ENCODE data around the gene RNF166.
"Not testable (repeated sequence)": the region's sequence is repeated elsewhere in the genome, so short reads cannot be mapped to it uniquely, and the experiment has no call there.

RNF166 gene

DNA sequence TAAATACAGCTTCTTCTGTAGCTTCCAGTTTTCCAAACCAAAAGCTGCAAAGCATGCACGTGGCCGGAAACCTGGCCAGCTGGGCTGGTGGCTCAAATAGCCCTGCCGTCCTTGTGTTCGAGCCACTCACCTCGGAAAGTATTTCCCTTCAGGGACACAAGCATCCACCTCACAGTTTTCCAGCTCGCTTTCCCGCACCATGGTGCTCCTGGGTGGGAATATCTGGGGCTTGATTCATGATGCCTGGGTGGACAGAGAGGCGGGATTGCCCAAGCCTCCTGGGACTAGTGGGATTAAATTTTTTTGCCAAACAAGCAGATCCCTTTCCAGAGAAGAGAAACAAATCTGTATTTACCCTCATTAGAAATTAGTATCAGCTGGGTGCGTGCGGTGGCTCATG is 36.2 kb downstream of the RNF166 start:
- no peak for DNase-seq

DNA sequence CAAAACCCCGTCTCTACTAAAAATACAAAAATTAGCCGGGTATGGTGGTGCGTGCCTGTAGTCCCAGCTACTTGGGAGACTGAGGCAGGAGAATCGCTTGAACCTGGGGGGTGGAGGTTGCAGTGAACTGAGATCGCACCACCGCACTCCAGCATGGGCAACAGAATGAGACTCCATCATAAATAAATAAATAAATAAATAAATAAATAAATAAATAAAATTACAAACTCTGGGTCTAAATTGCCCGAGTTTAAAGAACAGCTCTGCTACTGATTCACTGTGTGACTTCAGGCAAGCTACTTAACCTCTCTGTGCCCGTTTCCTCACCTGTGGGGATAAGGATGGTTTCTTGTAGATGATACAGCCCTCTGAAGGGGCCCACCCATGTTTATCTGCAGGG is 36.7 kb downstream of the RNF166 start:
- not testable (repeated sequence) for DNase-seq

DNA sequence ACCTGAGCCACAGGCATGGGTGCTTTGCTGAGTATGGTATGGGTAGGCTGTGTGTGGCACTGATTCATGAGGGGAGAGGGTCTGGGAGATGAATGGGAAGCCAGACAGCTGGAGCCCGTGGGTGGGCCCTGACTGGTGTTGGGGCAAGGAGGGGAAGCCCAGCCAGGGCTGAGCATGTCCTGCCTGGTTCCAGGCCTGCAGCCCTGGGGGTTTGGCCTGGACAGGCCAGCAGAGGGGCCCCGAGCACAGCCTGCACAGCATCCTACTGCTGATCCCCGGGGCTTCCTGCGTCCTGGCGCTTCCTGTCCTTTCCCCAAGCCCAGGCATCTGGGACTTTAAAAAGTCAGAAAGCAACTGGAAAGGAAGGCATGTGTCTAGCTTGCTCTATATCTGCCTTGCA is 38.7 kb downstream of the RNF166 start:
- no peak for DNase-seq

DNA sequence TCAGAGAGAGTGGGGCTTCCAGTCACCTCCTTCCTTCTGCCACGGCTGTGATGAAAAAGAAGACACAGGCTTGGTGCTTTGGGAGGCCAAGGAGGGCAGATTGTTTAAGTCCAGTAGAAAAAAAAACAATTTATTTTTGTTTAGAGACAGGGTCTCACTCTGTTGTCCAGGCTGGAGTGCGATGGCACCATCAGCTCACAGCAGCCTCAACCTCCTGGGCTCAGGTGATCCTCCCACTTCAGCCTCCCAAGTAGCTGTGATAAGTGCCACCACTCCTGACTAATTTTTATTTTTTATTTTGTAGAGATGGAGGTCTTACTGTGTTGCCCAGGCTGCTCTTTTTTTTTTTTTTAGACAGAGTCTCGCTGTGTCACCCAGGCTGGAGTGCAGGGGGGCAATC is 40.6 kb downstream of the RNF166 start:
- no peak for DNase-seq

DNA sequence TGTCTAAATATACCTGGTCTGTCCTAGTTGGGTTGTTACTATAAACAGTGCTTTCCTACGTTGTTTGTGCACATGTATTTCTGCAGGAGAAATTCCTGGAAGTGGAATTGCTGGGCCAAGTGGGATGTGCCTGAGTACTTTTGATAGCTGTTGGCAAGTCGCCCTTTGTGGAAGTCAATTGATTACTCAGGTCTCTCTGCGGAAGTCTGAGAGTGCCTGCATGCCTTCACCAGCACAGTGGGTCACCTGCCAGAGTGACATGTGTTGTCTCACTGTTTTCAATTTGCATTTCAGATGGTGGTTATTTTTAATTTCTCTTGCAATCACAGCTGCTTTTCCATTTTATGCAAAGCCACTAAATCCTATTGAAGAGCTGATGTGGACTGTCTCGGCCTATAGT is 41.1 kb downstream of the RNF166 start:
- DNase-seq = no peak

DNA sequence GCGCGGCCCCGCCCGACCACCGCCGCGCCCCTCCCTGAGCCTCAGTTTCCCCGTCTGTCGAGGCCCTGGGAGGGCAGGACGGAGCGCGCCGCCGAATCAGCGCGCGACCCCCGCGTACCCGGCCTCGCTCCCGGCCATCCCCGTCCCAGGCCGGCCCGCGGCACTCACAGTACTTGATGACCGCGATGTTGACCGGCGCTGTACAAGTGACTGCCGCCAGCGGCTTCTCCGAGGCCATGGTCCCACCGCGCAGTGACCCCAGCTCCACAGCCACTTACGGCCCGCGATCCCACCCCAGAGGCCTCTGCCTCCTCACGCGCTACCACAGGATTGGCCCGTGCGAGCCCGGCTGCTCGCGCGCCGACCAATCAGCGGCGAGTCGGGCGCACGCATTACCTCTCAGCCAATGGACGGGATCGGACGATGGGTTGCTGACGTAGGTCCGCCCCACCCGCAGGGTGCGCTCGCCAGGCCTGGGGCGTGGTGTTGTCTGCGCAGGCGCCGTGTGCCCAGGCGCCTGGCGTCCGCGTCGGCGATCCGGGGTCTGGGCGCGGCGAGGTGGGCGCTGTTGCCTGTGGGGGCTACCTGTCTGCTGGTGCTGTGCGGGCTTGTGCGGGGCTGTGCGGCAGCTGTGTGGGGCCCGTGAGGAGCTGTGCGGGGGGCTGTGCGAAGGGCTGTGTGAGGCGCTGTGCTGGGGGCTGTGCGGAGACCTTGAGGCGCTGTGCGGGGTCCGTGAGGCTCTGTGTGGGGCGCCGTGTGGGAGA is 43.2 kb downstream of the RNF166 start, which contains the start of gene MVD:
Gene MVD (minus strand): TSS at position 249 of the 764 bp plus-strand sequence. CDS start 11 bp downstream, at position 238.
- peak; percentile 96 to 97 for DNase-seq

DNA sequence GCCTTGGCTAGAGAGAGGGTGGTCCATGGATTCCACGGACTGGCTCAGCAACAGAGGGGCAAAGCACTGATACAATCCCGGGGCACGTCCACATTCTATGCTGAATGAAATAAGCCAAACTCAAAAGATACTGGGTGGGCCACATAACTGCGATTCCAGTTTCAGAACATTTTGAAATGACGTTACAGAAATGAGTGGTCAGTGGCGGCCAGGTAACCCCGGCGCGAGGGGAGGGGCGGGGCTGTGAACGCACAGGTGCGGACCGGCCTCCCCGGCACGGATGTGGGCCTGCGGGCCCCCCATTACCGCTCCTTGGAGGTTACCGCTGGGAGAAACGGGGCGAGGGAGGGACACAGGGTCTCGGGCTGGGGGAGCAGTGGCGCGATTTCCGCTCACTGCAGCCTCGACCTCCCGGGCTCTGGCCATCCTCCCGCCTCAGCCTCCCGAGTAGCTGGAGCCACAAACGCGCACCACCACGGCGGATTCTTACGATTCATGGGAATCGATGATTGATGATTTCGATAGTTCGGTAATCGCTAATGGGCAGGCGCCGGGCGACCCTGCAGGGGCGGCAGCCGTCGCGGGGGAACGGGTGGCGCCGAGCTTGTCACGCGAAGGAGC is 43.9 kb downstream of the RNF166 start:
- no peak for DNase-seq

DNA sequence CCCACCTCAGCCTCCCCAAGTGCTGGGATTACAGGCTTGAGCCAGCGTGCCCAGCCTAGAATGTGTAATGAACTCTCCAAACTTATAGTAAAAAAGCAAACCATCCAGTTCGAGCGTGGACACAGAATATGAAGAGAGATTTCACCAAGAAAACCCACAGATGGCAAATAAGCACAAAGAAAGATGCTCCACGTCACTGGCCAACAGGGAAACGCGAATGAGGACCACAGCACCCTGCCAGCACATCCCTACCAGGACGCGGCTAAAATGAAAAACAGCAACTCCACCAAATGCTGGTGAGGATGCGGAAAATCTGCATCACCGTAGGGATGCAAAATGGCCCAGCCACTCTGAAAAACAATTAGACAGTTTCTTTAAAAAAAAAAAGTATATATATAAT is 44.7 kb downstream of the RNF166 start:
- DNase-seq = no peak

DNA sequence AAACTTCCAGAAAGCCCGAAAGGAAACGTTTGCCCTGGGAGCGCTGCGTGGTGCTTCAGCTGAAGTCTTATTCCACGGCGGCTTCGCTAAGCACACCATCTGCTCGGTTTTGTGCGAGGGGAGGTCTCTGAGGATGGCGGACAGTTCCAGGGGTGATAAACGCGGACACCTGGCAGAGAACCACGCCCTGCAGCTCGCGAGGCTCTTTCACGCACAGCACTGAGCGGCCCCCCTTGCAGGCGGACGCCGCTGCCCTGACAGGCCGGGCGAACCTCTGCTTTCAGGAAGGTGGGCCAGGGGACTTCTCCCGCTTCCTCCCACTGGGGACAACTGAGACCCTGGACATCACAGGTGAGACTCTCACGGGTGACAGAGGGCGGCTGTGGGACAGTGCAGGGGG is 47.0 kb downstream of the RNF166 start:
- DNase-seq = no peak

DNA sequence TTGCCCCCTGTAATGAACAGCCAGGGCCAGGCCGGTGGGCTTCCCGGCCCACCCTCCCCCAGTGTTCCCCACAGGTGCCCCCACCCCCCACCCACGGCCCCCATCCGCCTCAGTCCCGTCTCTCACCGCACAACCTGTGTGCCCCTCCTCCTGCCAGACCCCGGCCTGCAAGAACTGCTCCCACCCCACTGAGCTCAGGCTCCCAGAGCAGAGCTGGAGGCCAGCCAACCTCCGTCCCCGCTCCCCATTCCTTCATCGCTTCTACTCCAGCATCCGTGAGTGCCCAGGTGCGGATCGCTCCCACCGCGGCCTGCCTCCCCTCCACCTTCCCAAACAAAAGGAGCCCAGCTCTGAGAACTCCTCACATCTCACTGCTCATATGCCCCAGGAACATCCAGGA is 47.5 kb downstream of the RNF166 start:
- DNase-seq = no peak

DNA sequence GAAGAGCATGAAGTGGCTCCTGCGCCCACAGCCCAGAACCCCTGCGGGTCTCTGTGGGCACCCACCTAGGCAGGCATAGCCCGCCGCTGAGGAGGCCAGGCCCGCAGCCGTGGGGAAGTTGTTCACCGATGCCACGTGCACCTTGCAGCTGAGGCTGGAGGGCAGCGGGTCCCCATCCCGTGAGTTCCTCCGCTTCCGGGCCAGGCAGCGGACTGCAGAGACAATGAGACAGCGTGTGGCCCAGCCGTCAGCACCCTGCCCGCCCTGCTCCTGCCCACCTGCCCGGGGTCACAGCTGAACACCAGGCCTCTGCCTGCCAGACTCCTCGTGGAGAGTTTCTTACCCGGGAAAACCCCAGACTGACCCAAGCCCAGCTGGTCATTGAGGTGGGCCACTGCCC is 48.8 kb downstream of the RNF166 start:
- DNase-seq = no peak

DNA sequence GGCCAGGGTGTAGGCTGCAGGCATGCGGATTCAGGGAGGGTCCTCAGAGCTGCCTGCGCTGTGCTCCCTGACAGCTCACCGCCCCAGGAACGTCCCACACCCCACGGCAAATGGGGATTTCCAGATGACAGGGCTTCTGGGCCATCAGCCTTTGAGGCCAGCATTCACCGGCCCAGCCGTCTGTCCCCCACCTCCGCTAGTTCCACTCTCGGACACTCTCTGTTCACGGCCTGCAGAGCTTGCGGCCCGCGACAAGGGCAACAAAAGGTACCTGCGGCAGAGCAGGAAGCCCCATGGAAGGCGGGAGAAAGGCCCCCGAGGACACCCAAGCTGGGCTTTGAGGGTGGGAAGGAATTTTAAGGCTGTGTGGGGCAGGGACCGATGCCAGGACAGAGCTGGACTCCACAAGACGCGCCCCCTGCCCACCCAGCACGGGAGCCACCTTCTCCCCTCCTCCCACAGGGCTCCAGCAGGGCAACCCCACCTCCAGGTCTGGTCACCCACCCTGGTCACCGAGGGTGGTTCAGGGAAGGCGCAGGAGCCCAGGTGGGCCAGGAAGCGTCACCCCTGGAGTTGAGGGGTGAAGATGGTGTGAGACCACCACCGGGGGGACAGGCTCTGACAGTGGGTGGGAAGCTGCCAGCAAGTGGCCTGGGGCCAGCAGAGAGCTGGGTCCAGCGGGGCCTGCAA is 49.8 kb downstream of the RNF166 start:
- DNase-seq = no peak

DNA sequence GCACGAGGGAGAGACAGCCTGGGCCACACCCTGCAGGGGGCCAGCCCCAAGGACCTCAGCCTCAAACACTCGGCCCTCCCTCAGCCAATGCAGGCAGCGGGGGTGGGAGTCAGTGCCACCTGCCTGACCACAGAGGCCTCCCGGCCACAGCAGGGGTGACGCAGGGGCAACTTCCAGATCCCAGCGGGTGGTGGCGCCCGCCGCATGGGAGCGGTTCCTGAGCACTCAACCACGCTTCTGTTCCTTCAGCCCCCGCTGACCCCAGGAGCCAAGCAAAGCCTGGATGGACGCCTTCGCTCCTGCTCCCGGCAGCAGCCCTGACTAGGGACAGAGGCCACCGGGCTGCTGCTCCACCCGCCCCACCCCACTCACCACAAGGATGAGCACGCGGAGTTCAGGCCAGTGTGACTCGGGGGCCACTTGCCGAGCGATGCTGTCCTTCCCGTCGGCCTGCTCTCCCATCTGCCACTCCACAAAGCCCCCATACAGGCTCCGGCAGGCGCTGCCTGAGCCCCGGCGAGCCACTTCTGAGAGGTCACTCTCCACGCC is 50.4 kb downstream of the RNF166 start:
- DNase-seq = no peak

DNA sequence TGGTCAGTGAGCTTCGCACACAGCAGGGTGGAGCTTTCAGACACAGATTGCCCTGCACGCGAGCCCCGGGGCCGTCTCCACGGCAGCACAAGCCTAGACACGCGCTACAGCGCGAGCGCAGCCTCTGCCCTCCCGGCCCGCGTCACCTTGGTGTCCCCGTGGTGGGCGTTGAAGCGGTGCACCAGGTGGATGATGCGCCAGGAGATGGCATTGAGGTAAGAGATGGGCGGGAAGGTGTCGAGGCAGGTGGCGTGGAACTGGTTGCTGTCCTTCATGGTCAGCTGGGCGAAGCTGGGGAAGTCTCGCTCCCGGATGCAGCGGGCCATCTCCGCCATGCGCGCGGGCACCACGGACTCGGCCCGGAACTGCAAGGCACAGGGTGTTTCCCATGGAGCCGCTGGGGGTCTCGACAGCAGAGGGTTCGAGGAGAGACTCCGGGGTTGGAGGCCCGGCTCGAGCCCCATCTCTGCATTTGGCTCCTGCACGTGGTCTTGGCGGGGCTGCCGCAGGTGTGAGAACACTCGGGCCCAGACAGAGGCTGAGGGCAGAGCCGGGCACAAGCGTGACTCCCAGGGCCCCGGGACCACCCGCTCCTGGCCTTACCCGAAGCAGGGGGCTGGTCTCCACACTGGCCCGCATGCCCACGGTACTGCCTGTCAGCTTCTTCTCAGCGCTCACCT is 51.0 kb downstream of the RNF166 start:
- no peak for DNase-seq

DNA sequence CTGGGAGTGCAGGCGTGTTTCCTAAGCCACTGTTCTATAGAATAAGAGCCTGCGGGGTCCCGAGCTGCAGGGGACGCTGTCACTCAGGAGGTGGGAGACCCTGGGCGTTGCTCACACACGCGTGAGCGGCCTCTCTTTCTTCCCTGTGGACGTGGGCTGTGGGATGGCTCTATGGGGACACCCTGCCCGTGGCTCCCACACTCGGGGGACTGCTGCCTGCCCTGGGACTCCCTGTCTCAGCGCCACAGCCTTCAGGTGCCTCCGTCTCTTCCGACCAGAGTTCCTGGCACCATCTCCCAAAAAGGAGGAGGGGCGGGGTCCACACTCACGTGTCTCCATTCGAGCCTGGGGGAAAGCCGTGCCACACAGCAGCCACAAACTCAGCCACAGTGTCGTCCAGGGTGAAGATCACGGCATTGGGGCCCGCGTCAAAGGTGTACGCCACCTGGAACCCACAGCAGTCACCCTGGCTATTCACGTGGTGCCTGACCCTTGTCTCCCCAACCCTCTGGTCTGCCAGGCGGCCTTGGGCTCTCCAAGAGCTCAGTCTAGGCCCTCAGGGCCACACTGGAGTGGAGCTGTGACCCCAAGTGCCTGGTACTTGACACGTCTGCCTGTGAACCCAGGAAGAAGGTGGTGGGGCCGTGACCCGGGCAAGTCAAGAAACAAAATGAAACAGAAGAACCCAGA is 51.7 kb downstream of the RNF166 start:
- DNase-seq = no peak

DNA sequence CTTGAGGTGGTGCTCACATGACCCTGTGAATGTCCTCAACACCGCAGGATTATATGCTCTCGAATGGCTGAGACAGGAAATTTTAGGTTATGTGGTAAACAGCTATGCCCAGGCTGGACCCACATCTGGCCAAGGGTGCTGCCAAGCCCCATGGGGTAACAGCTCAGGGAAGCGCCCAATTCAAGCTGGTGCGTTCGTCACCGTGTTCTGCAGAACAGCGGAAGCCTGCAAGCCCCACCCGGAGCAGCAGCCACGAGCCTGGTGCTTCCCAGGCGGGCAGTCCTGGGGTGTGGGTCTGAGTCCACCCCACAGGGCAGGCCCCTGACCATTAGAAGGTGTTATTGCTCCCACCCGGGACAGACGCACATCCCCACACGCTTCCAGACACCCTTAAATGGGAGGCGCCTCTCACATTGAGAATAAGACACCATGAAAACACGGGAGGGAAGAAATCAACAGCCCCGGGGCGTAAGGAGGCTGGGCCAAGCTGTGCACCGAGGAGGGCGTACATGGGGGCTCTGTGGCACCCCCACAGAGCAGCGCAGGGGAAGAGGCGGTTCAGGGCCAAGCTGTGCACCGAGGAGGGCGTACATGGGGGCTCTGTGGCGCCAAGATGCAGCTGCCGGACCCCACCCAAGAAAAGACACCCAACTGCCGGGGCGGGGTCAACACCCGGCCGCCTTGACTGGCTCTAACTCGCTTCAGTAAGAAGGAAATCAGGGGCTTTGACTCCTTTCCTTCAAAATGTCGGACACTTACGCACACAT is 52.4 kb downstream of the RNF166 start:
- no peak for DNase-seq

DNA sequence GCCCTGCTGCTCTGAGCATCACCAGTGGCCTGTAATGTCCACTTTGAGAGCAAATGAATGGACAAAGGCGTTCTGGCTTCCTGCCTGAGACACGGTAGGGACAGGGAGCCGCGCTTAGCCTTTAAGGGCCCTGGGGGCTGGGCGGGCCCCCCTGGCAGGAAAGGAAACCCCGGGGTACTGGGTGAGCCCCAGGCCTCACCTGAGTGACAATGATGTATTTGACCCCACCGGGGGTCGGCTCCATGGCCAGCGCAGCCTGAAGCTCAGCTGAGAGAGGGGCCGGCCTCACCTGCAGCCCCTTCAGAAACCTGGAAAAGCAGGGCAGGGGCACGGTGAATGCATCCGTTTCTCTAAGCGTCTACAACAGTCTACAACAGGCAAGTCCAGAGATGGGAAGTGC is 53.1 kb downstream of the RNF166 start:
- DNase-seq = no peak

DNA sequence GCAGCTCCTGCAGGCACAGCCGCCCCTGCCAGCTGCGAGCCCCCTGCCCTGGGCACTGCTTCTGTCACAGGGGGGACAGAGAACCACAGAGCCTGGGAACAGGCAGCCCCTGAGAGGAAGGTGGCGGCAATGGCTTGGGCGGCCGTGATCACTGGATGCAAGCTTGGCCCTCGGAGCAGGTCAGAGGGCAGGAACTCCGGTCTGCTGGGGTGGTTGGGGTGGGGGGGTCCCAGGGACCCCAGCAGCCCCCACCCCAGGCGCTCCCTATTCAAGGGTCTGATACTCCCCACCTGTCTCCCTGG is 53.5 kb downstream of the RNF166 start:
- DNase-seq = no peak

DNA sequence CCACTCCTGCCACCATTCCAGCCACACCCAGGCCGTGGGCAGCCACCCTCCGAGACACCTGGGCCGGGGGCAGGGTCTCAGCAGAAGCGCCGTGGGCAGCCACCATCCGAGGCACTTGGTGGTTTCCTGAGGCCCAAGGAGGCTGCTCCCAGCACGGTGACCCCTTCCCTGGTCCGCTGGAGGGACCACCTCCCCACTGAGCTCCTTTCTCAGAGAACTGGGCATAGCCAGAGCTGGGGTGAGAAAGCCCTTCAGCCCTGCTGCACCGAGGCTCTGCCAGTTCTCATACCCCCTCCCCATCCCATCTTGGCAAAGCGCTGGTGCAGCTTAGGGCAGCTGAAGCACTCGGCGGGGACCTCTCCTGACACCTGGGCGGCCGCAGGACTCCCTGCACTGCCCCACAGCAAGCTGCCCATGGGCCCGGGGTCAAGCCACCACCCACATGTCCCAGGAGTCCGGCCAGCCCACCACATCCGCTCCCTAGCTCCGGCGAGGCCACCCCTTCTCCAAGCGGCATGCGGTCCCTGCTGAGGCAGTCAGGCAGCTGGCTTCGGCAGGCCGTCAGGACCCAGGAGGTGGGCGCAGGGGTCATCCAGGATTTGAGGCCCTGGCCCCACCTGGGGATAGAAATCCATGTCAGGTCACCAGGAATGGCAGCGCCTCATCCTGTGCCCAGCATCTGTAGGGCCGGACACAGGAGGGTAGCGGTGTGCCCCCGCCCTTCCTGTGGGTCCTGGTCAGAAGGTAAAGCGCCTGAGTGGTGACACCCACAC is 54.0 kb downstream of the RNF166 start:
- no peak for DNase-seq

DNA sequence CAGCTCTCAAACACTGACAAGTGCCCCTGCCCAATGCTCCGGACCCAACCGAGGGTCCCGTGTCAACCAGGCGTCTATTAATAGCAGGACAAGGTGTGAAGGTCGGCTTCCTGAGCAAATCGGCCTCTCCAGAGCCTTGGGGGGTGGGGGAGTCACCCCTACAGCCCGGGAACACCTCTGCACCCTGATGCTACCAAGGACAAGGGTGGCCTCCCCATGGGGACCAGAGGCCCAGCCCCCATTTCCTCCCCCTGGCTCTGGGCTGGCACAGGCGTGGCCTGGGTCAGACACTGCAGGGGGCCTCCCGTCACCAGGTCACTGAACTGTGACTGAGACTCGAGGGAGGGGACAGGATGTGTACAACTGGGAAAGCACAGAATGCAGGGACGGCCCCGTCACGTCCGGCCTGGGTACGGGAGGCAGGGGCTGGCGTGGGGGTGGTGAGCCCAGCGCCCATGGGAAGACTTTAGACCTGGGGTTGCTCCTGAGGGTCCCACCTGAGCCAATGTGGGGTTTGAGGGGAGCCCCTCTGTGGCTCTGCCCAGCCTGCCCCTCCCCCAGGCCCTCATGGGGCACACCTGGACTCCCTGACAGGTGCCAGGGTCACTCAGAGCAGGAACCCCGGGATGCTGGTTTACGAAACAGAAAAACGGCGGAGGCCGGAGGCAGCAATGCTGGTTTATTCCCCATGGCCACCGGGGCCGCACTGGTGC is 54.8 kb downstream of the RNF166 start:
- peak; percentile 87 for DNase-seq

Data from CD4-positive, alpha-beta T cell treated with Interleukin-1 beta for 1 hour (primary cell).